DND-41 (cell line): ENCODE results near the gene MYOF.

ENCODE experiments used
- EZH2 ChIP-seq: IDR thresholded peaks from 3 replicates; pipeline ENCODE4 v1.6.1; 2012; ENCODE audit warnings: borderline replicate concordance, low read depth, mild to moderate bottlenecking, moderate library complexity, low read length, inconsistent platforms; ENCODE audit not compliant: severe bottlenecking
- TF ChIP-seq, protein P1 (sequence below): IDR thresholded peaks from 2 replicates; pipeline ENCODE4 v1.5.1; 2012; ENCODE audit warnings: borderline replicate concordance, low read length, moderate library complexity, mild to moderate bottlenecking; ENCODE audit not compliant: poor library complexity, severe bottlenecking; ENCODE audit errors: extremely low read depth

DNA sequence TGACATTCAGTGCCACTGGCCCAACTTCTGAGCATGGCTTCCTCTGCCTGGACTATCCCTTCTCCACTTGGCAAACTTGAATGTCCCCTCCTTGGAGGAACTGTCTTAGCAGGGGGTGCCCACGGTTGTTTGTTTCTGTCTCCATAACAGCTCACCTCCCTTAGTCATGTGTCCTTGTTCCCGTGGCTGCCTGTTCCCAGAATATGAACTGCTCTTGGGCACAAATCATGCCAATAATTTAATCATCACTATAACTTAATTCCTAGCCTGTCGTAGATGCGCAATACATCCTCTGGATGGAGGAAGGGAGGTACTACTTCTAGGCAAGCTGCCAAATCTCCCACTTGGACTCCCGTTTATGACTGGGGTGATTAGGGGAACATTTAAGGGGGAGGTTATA is 173.1 kb downstream of the MYOF start:
- TF ChIP-seq EZH2: no peak
- TF ChIP-seq, protein P1, sequence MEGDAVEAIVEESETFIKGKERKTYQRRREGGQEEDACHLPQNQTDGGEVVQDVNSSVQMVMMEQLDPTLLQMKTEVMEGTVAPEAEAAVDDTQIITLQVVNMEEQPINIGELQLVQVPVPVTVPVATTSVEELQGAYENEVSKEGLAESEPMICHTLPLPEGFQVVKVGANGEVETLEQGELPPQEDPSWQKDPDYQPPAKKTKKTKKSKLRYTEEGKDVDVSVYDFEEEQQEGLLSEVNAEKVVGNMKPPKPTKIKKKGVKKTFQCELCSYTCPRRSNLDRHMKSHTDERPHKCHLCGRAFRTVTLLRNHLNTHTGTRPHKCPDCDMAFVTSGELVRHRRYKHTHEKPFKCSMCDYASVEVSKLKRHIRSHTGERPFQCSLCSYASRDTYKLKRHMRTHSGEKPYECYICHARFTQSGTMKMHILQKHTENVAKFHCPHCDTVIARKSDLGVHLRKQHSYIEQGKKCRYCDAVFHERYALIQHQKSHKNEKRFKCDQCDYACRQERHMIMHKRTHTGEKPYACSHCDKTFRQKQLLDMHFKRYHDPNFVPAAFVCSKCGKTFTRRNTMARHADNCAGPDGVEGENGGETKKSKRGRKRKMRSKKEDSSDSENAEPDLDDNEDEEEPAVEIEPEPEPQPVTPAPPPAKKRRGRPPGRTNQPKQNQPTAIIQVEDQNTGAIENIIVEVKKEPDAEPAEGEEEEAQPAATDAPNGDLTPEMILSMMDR: no peak
